GM23248 (cell line): ENCODE data around the gene NEU4. TPM values are rescaled to one million over a fixed set of nuclear protein-coding genes. Genes with fewer than 3 reads are reported as not detected.
"Not testable (repeated sequence)": the region's sequence is repeated elsewhere in the genome, so short reads cannot be mapped to it uniquely, and the experiment has no call there.

Experiments used
- DNase-seq: peaks from one replicate; pipeline ENCODE4 v3.0.0-alpha.2; 2015
- H2AFZ ChIP-seq: fragments of 200-600 bp; sonication (generic); 2 replicates; pipeline ENCODE4 v1.6.1; 2016; ENCODE audit warnings: antibody characterized with exemption
- H3F3A ChIP-seq: fragments of 200-600 bp; sonication (generic); 2 replicates; pipeline ENCODE4 v1.6.1; 2016; ENCODE audit warnings: mild to moderate bottlenecking, antibody characterized with exemption, mixed run types; ENCODE audit not compliant: insufficient read depth
- H3K27ac ChIP-seq: fragments of 200-600 bp; sonication (generic); 2 replicates; pipeline ENCODE4 v1.5.1; 2016; ENCODE audit warnings: mild to moderate bottlenecking
- H3K27me3 ChIP-seq: fragments of 200-600 bp; sonication (generic); replicated peaks from 2 replicates; pipeline ENCODE4 v1.6.1; 2016; ENCODE audit warnings: mild to moderate bottlenecking; ENCODE audit not compliant: insufficient read depth
- H3K36me3 ChIP-seq: fragments of 200-600 bp; sonication (generic); 2 replicates; pipeline ENCODE4 v1.6.1; 2016; ENCODE audit warnings: low read depth, mild to moderate bottlenecking
- H3K4me1 ChIP-seq: fragments of 200-600 bp; sonication (generic); 2 replicates; pipeline ENCODE4 v1.6.1; 2016; ENCODE audit warnings: mild to moderate bottlenecking; ENCODE audit not compliant: insufficient read depth
- H3K4me2 ChIP-seq: fragments of 200-600 bp; sonication (generic); one replicate; pipeline ENCODE4 v1.6.1; 2016; ENCODE audit warnings: mild to moderate bottlenecking; ENCODE audit not compliant: unreplicated experiment
- H3K4me3 ChIP-seq: fragments of 200-600 bp; sonication (generic); 2 replicates; pipeline ENCODE4 v1.5.1; 2016; ENCODE audit warnings: mild to moderate bottlenecking
- H3K79me2 ChIP-seq: fragments of 200-600 bp; sonication (generic); 2 replicates; pipeline ENCODE4 v1.6.1; 2016; ENCODE audit warnings: mild to moderate bottlenecking; ENCODE audit not compliant: insufficient read depth
- H3K9ac ChIP-seq: fragments of 200-600 bp; sonication (generic); 2 replicates; pipeline ENCODE4 v1.6.1; 2016; ENCODE audit warnings: mild to moderate bottlenecking
- H3K9me2 ChIP-seq: fragments of 200-600 bp; sonication (generic); 2 replicates; pipeline ENCODE4 v1.6.1; 2016; ENCODE audit warnings: mixed run types, mild to moderate bottlenecking, moderate library complexity; ENCODE audit not compliant: insufficient read depth
- H3K9me3 ChIP-seq: fragments of 200-600 bp; sonication (generic); one replicate; pipeline ENCODE4 v1.6.1; 2017; ENCODE audit warnings: low read depth
- H4K20me1 ChIP-seq: fragments of 200-600 bp; sonication (generic); 2 replicates; pipeline ENCODE4 v1.6.0; 2016; ENCODE audit not compliant: insufficient read depth
- EZH2 ChIP-seq: fragments of 200-600 bp; sonication (generic); IDR thresholded peaks from 2 replicates; pipeline ENCODE4 v1.6.1; 2018; ENCODE audit warnings: antibody characterized with exemption, mild to moderate bottlenecking; ENCODE audit not compliant: insufficient read depth, poor library complexity, severe bottlenecking
- EZH2phosphoT487 ChIP-seq: fragments of 200-600 bp; sonication (generic); IDR thresholded peaks from 2 replicates; pipeline ENCODE4 v1.6.1; 2018; ENCODE audit warnings: antibody characterized with exemption, moderate library complexity, mild to moderate bottlenecking, low read depth; ENCODE audit not compliant: insufficient read depth
- WGBS, 2 experiments: methylation state at CpG; one replicate each; pipeline ENCODE4 v1.1.6; 2015 to 2017; ENCODE audit warnings: low lambda C conversion rate in 2 of 2, low coverage in 1 of 2; ENCODE audit errors: missing lambda C conversion rate in 2 of 2; 5-methylcytosine and 5-hydroxymethylcytosine counted together
- in situ Hi-C: fragments of 300-500 bp; cut with MboI; formaldehyde crosslinking; loops from 2 replicates; pipeline ENCODE4 v1.15.0; 2020
- polyA plus RNA-seq: library from polyadenylated mRNA; unstranded; fragments of >200 nt; fragmentation: Nextera tagmentation; extraction: Ambion mirVana; gene quantifications from 2 replicates; pipeline ENCODE4 v1.2.1, GENCODE V29; 2016
- total RNA-seq: library from RNA; depleted of rRNA; stranded (reverse); fragments of >200 nt; shearing (Covaris generic); gene quantifications from 2 replicates; pipeline ENCODE4 v1.2.3, GENCODE V29; 2014

Gene NEU4
- total and polyA plus RNA-seq, 2 experiments from 2014 or later, result not detected

DNA sequence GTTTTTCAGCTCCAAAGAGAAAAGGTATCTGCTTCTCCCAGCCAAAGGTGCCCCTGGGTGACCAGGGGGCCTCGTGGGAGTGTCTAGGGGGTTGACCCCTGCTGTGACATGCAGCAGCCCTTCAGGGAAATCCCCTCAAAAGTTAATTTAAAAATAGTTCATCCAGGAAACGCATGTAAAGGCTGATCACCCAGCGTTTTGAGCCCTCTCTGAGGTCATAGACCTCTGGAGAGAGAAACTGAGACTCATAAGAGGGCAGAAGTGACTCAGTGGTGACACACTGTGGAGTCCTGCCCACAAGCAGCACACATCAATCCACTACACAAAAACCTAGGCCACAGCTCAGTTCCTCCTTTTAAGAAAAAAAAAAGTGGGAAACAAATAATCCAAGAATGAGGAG lies 20.4 kb upstream of the NEU4 start:
- Histone ChIP-seq H3K27me3 (no peaks in the 10 kb centered on the region), H3K4me2 (no peak overlapping the region), H3K4me1 (no peaks in the 10 kb centered on the region), H3K36me3 (no peaks in the 10 kb centered on the region), H3K79me2 (no peaks in the 10 kb centered on the region), H3K9ac (no peak overlapping the region), H3K9me3 (no peaks in the 10 kb centered on the region), H3K9me2 (no peaks in the 10 kb centered on the region), H4K20me1 (no peaks in the 10 kb centered on the region), H3K27ac (no peak overlapping the region), H3K4me3 (no peak overlapping the region), H3F3A (no peaks in the 10 kb centered on the region), H2AFZ (no peak overlapping the region)
- in situ Hi-C loops, result no loop called here
- TF ChIP-seq EZH2phosphoT487 (no peak), EZH2 (no peak)
- DNase-seq, result peak; percentile 26
- 27 to 29% methylated on average over 3 of the region's 3 CpGs for WGBS, 2 experiments

DNA sequence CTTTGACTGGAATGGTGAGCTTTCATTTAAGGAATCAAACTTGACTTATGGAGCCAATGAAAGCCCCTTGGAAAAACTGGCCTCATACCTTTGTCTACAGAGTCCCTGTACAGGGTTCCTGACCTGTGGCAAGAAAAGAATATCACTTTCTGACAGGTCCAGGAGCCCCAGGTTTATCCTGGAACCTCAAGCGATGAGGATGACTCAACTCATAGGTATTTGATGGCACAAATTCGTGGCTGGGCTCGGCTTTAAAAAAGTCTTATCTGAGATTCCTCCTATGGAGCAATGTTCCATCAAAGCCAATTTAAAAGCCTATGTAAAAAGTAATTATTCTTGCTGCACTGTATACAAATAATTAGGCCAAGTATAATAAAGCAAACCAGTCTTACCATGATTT lies 17.6 kb upstream of the NEU4 start:
- H3K9me3 ChIP-seq, H3K36me3 ChIP-seq, H3F3A ChIP-seq, H3K27ac ChIP-seq, in situ Hi-C loops, DNase-seq, H2AFZ ChIP-seq, H3K4me1 ChIP-seq, H3K79me2 ChIP-seq, H3K9me2 ChIP-seq, H3K27me3 ChIP-seq, H3K4me2 ChIP-seq, H3K4me3 ChIP-seq, H3K9ac ChIP-seq, H4K20me1 ChIP-seq: not testable (repeated sequence)
- 48% methylated on average over 3 of the region's 3 CpGs for WGBS, 2 experiments

DNA sequence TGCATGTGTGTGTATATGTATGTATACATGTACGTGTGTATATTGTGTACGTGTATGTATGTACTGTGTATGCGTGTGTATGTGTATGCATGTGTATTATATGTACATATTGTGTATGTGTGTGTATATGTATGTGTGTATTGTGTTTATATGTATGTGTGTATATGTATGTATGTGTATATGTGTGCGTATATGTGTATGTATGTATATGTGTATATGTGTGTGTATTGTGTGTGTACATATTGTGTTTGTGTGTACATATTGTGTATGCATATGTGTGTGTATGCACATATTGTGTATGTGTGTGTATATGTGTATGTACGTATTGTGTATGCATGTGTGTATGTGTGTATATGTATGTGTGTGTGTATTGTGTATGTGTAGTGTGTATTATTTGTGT lies 15.6 kb upstream of the NEU4 start:
- Histone ChIP-seq H3K4me2 (no peak overlapping the region), H3K9me2 (no peaks in the 10 kb centered on the region), H3K9me3 (no peaks in the 10 kb centered on the region), H3K79me2 (no peaks in the 10 kb centered on the region), H3K4me1 (no peaks in the 10 kb centered on the region), H3F3A (no peaks in the 10 kb centered on the region), H3K27me3 (no peaks in the 10 kb centered on the region), H2AFZ (no peak overlapping the region), H3K36me3 (no peaks in the 10 kb centered on the region), H3K27ac (no peak overlapping the region), H3K4me3 (no peak overlapping the region), H4K20me1 (no peaks in the 10 kb centered on the region), H3K9ac (no peak overlapping the region)
- in situ Hi-C loops, result no loop called here
- WGBS, 2 experiments, result 88 to 93% methylated on average over 5 of the region's 5 CpGs
- DNase-seq, result no peak
- no peak for TF ChIP-seq EZH2phosphoT487
- TF ChIP-seq EZH2, result no peak

DNA sequence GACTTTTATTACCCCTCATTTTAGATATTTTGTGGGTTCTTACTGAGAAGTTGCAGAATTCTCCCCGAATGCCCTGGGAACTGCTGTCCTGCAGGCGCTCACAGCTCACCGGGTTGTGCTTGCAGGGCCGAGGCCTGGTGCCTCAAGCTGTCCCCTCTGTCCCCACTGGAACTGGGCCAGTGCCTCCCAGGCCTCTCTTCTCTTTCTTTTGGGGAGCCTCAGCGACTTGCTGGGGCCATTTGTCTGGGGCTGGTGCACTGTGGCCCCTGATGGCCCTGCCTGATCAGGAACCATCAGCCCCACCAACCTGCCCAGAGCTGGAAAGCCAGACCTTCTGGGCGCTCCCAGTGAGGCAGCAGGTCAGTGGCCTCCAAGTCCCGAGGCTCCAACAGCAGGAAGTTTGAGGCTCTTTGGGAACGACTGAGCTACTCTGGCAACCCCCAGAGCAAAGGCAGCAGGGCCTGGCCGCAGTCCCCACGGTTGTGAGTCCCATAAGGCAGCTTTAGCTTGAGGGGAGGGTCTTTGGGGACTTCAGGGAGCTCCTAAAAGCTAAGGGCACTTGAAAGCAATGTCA lies 14.7 kb upstream of the NEU4 start:
- H3K36me3 ChIP-seq, result no peaks in the 10 kb centered on the region
- no peaks in the 10 kb centered on the region for H4K20me1 ChIP-seq
- H3K9ac ChIP-seq, result no peak overlapping the region
- 72 to 78% methylated on average over 10 of the region's 10 CpGs for WGBS, 2 experiments
- no peak overlapping the region for H3K4me2 ChIP-seq
- no peaks in the 10 kb centered on the region for H3K9me3 ChIP-seq
- in situ Hi-C loops, result no loop called here
- no peaks in the 10 kb centered on the region for H3K4me1 ChIP-seq
- H3K79me2 ChIP-seq, result no peaks in the 10 kb centered on the region
- TF ChIP-seq EZH2, result no peak
- TF ChIP-seq EZH2phosphoT487, result no peak
- no peak overlapping the region for H3K4me3 ChIP-seq
- no peak overlapping the region for H2AFZ ChIP-seq
- no peaks in the 10 kb centered on the region for H3K27me3 ChIP-seq
- no peak for DNase-seq
- H3K9me2 ChIP-seq, result no peaks in the 10 kb centered on the region
- H3K27ac ChIP-seq, result no peak overlapping the region
- no peaks in the 10 kb centered on the region for H3F3A ChIP-seq
